Measurements from ENCODE around the gene FADS3.
A peak's percentile ranks its signal among the peaks of the same experiment; 100 is the strongest.

The FADS3 gene

GRCh38 chr11:61903845-61904244 is 12.5 kb upstream of the FADS3 start:
- Mint-ChIP-seq H3K27me3 (ENCODE audit: low read depth, poor library complexity) (no peaks in the 10 kb centered on the region), H3K4me3 (peak overlapping the region; percentile 47), H3K36me3 (ENCODE audit: low read depth) (no peaks in the 10 kb centered on the region), H3K9me3 (no peaks in the 10 kb centered on the region), H3K27ac (no peak overlapping the region), H3K4me1 (peaks cover 45% of the 10 kb centered on the region)
- no peak for DNase-seq
- TF ChIP-seq CTCF (IDR thresholded peaks at IDR 0.05): no peak

GRCh38 chr11:61902313-61902712 is 11.0 kb upstream of the FADS3 start:
- DNase-seq: no peak
- Mint-ChIP-seq H3K27me3 (ENCODE audit: low read depth, poor library complexity) (no peaks in the 10 kb centered on the region), H3K36me3 (ENCODE audit: low read depth) (no peaks in the 10 kb centered on the region), H3K4me3 (no peak overlapping the region), H3K27ac (no peak overlapping the region), H3K9me3 (no peaks in the 10 kb centered on the region), H3K4me1 (peaks cover 34% of the 10 kb centered on the region)
- TF ChIP-seq CTCF (IDR thresholded peaks at IDR 0.05): no peak

GRCh38 chr11:61901397-61901796 is 10.1 kb upstream of the FADS3 start:
- no peak for TF ChIP-seq CTCF (IDR thresholded peaks at IDR 0.05)
- no peak overlapping the region for H3K27ac Mint-ChIP-seq
- H3K9me3 Mint-ChIP-seq: no peaks in the 10 kb centered on the region
- H3K27me3 Mint-ChIP-seq (ENCODE audit: low read depth, poor library complexity): peaks cover 4% of the 10 kb centered on the region
- no peak for DNase-seq
- no peaks in the 10 kb centered on the region for H3K36me3 Mint-ChIP-seq (ENCODE audit: low read depth)
- H3K4me3 Mint-ChIP-seq: no peak overlapping the region
- H3K4me1 Mint-ChIP-seq: peaks cover 34% of the 10 kb centered on the region

GRCh38 chr11:61900251-61900650 is 8.9 kb upstream of the FADS3 start:
- peaks cover 31% of the 10 kb centered on the region for H3K4me1 Mint-ChIP-seq
- no peaks in the 10 kb centered on the region for H3K36me3 Mint-ChIP-seq (ENCODE audit: low read depth)
- H3K9me3 Mint-ChIP-seq: no peaks in the 10 kb centered on the region
- no peak for TF ChIP-seq CTCF (IDR thresholded peaks at IDR 0.05)
- peaks cover 6% of the 10 kb centered on the region for H3K27me3 Mint-ChIP-seq (ENCODE audit: low read depth, poor library complexity)
- H3K4me3 Mint-ChIP-seq: no peak overlapping the region
- DNase-seq: no peak
- H3K27ac Mint-ChIP-seq: no peak overlapping the region

GRCh38 chr11:61899146-61899841 is 7.9 kb upstream of the FADS3 start:
- peaks cover 13% of the 10 kb centered on the region for H3K27me3 Mint-ChIP-seq (ENCODE audit: low read depth, poor library complexity)
- H3K4me3 Mint-ChIP-seq: no peak overlapping the region
- no peaks in the 10 kb centered on the region for H3K9me3 Mint-ChIP-seq
- peak overlapping the region; percentile 44 for H3K27ac Mint-ChIP-seq
- peak; percentile 96 for DNase-seq
- no peaks in the 10 kb centered on the region for H3K36me3 Mint-ChIP-seq (ENCODE audit: low read depth)
- H3K4me1 Mint-ChIP-seq: peaks cover 21% of the 10 kb centered on the region
- peak; percentile 100 for TF ChIP-seq CTCF (IDR thresholded peaks at IDR 0.05)

GRCh38 chr11:61898247-61898582 is 6.9 kb upstream of the FADS3 start:
- H3K9me3 Mint-ChIP-seq: no peaks in the 10 kb centered on the region
- no peak for TF ChIP-seq CTCF (IDR thresholded peaks at IDR 0.05)
- no peak overlapping the region for H3K4me3 Mint-ChIP-seq
- no peaks in the 10 kb centered on the region for H3K36me3 Mint-ChIP-seq (ENCODE audit: low read depth)
- no peak overlapping the region for H3K27ac Mint-ChIP-seq
- DNase-seq: no peak
- peaks cover 18% of the 10 kb centered on the region for H3K27me3 Mint-ChIP-seq (ENCODE audit: low read depth, poor library complexity)
- peaks cover 14% of the 10 kb centered on the region for H3K4me1 Mint-ChIP-seq

Data from nephron progenitor cell (in vitro differentiated cells).